Measurements from ENCODE around the gene DNASE1L2. TPM values are rescaled to one million over a fixed set of nuclear protein-coding genes. Genes with fewer than 3 reads are reported as not detected.
"Not testable (repeated sequence)": the region's sequence is repeated elsewhere in the genome, so short reads cannot be mapped to it uniquely, and the experiment has no call there.

Gene DNASE1L2
- total RNA-seq, 2 donors from 2014 or later: 0.37 to 0.42 TPM

DNA sequence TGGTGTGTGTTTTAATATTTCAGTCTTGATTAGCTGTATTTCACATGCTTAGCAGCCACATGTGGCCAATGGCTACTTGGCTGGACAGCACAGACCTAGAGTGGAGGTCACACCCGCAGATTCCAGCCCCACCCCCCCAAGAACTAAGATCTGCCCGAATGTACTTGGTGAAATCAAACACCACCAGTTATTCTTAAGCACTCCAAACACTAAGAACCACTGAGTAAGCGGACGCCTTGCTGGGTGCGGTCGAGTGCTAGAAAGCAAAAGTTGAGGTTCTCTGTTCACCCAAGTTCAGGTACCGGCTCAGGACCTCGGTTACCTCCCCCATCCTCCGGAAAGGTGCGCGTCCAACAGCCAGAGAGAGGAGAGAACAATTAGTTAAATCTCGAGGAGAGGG lies 30.6 kb downstream of the DNASE1L2 start:
- not testable (repeated sequence) for H3K9me3 ChIP-seq (ENCODE audit: control insufficient read depth, low read length, poor library complexity, severe bottlenecking); H3K27me3 Mint-ChIP-seq; ATAC-seq; H3K36me3 Mint-ChIP-seq (ENCODE audit: low read depth); DNase-seq
- peaks cover 38% of the 10 kb centered on the region for H3K4me1 Mint-ChIP-seq
- peak overlapping the region; percentile 94 for H3K27ac Mint-ChIP-seq
- H3K4me3 Mint-ChIP-seq: peak overlapping the region; percentile 97

DNA sequence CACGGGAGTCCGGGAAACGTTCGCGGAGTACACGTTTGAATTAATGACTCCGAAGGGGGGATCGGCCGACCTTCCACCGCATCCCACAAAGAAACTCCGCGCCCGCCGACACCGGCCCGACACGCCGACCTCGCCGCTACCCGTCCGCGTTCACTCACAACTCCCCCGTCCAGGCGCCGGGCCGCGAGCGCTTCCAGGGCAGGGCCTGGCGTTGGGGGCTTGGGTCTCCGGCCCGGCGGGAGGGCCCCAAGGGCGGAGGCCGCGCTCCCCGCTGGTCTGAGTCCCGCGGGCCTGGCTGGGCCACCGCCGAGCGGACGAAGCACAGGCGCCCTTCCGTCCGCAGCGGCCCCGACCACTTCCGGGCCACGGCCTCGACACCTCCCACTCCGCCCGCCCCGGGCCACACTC lies 31.3 kb downstream of the DNASE1L2 start:
- Mint-ChIP-seq H3K27ac (peak overlapping the region; percentile 94), H3K4me3 (peak overlapping the region; percentile 97), H3K4me1 (peaks cover 38% of the 10 kb centered on the region)
- not testable (repeated sequence) for H3K36me3 Mint-ChIP-seq (ENCODE audit: low read depth); H3K27me3 Mint-ChIP-seq; DNase-seq; H3K9me3 ChIP-seq (ENCODE audit: control insufficient read depth, low read length, poor library complexity, severe bottlenecking)
- peak; percentile 52 for ATAC-seq

DNA sequence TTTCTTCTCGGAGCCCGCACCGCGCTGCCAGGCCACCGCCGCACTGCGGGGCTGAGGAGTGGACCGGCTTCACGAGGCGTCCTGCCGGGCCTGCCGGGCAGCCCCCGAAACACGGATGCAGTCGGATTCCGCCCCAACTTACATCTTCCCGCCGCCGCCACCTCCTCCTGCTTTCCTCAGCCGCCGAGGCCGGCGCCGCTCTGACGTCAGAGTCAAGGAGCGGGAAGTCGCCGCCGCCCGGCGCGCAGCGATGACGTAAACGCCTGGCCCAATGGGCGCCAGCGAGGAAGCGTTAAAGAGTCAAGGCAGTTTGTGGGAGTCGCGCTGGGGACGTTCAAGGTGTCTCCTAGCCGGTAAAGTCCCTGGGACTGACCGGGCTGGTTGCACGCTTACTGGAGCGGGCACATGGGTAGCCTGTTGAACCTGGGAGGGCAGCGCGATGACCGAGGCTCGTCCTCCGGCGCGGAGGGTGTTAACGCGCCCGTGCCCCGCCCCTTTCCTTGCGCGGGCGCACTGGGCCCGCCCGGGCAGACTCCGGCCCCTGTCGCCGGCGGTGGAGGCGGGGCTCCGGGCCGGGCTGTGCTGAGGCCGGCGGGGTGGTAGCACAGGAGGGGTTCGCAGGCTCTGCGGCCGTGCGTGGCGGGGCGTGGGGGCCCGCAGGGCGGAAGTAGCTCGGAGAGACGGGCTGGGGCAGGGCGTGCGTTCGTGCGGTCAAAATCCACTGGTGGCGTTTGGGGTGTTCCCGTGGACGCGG lies 31.8 kb downstream of the DNASE1L2 start, which contains the start of gene RNPS1:
Gene RNPS1 (minus strand): TSS at position 214 of the 754 bp plus-strand sequence. CDS start 3,483 bp downstream, outside the sequence.
- Mint-ChIP-seq H3K4me3 (peak within 1 kb of the TSS; percentile 97), H3K27ac (peak within 1 kb of the TSS; percentile 94), H3K36me3 (ENCODE audit: low read depth) (no peaks in the 10 kb centered on the region), H3K27me3 (no peaks in the 10 kb centered on the region), H3K4me1 (peaks cover 33% of the 10 kb centered on the region)
- DNase-seq: peak; percentile 89 to 95 (median 93)
- no peaks in the 10 kb centered on the region for H3K9me3 ChIP-seq (ENCODE audit: control insufficient read depth, low read length, poor library complexity, severe bottlenecking)
- peak; percentile 88 for ATAC-seq

DNA sequence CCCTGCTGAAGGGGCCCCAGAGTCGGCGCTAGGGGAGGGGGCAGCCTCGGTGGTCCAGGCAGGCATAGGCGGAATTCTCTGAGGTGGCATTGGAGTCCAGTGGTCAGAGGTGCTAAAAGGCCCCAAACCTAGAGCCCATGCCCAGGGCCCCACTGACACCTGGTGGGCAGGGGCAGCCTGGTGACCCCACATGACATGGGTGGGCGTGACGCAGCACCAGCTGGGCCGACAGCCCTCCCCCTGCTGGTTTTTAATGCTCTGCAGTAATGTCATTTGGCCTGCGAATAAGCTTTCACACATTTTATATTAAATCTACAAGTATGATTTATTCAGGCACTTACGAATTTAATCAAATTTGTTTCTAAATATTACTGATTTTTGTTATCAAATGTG lies 33.8 kb downstream of the DNASE1L2 start:
- no peak overlapping the region for H3K4me3 Mint-ChIP-seq

DNA sequence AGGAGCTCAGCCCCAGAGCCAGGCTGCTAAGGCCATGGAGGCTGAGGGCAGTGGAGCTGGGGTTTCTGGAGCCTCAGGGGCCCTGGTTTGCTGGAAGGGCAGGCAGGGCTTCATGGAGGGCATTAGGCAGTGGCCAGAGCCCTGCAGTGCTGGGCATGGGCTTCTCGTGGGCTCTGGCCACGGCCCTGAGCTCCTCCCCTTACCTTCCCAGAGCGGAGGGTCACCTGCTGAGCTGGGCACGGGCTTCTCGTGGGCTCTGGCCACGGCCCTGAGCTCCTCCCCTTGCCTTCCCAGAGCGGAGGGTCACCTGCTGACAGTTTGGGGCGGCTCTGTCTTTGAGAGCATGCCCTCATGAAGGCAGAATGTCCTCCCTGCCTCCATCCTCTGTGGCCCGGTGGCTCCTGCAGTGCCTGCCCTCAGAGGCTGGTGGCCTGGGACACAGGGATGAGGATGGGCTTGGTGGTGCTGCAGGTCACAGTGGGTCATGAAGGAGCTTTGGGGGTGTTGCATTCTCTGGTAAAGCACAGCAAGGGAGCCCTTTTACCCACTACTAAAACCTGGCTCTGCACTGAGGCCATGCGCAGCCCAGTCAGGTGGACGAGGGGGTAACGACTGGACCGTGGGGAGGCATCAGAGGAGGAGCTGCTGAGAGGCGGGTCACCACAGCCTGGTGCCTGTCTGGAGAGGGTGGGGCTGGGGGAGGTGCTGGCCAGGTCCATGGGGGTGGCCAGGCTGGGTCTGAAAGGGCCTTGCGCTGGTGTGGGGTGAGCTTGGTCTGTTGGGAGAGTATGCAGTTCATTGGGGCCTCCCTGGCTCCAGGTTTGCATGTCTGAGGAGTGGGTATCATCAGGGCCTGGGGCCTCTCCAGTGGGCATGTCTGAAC lies 34.6 kb downstream of the DNASE1L2 start:
- H3K36me3 Mint-ChIP-seq (ENCODE audit: low read depth): no peaks in the 10 kb centered on the region
- H3K4me3 Mint-ChIP-seq: peak overlapping the region; percentile 25
- DNase-seq: no peak
- no peaks in the 10 kb centered on the region for H3K9me3 ChIP-seq (ENCODE audit: control insufficient read depth, low read length, poor library complexity, severe bottlenecking)
- no peak overlapping the region for H3K27ac Mint-ChIP-seq
- no peak for ATAC-seq
- H3K27me3 Mint-ChIP-seq: no peaks in the 10 kb centered on the region
- peaks cover 21% of the 10 kb centered on the region for H3K4me1 Mint-ChIP-seq

More for the DNA sequence above, 33.8 kb downstream of the DNASE1L2 start:
- H3K9me3 ChIP-seq (ENCODE audit: control insufficient read depth, low read length, poor library complexity, severe bottlenecking): no peaks in the 10 kb centered on the region
- ATAC-seq (no peak), DNase-seq (no peak)
- Mint-ChIP-seq H3K36me3 (ENCODE audit: low read depth) (no peaks in the 10 kb centered on the region), H3K27me3 (no peaks in the 10 kb centered on the region), H3K4me1 (peaks cover 26% of the 10 kb centered on the region), H3K27ac (no peak overlapping the region)

DNA sequence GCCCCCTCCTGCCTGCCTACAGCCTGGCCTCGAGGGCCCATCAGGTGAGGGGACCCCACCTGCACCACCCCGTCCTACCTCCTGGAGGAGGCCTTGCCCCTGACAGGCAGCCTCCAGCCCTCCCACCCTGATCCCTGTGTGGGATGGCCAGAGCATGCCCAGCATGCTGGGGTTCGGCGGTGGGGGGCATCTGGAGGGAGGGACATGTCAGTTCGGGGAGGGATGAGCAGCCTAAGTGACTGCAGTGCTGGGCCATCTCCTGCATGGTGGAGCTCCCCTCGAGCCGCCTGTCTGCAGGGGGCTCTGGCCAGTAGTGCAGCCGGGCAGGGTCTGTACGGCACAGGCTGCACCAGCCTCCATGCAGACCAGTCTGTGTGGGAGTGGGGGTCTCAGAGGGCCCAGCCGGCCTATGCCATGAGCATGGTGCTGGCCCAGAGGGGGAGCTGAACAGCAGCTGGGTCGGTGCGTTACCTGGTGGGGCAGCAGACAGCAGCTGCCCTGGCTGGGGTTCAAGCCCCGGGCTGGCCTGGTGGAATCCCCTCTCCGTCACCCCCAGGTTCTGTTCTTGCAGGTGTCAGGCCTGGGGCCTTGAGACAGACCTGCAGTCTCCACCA lies 35.7 kb downstream of the DNASE1L2 start:
- Mint-ChIP-seq H3K27ac (no peak overlapping the region), H3K36me3 (ENCODE audit: low read depth) (no peaks in the 10 kb centered on the region), H3K27me3 (no peaks in the 10 kb centered on the region), H3K4me3 (no peak overlapping the region), H3K4me1 (peaks cover 14% of the 10 kb centered on the region)
- ATAC-seq (no peak), DNase-seq (no peak)
- no peaks in the 10 kb centered on the region for H3K9me3 ChIP-seq (ENCODE audit: control insufficient read depth, low read length, poor library complexity, severe bottlenecking)

DNA sequence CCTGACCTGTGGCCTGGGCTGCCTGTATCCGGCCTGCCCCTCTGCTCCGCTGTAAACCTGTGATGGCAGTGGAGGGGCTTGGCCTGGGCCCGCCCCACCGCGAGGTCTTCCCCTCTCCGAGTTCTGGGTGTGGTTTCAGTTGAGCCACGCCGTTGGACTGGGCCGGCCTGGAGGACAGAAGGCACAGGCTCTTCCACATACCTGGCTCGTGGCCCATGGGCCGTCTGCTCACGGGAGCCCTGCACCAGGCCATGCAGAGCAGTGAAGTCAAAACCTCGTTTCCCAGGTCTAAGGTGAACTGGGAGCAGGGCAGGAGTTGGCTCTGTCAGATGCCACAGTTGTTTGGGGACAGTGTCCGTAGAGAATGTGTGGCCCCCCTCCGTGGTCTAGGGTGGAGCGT lies 37.2 kb downstream of the DNASE1L2 start:
- DNase-seq (no peak), ATAC-seq (no peak)
- Mint-ChIP-seq H3K27me3 (no peaks in the 10 kb centered on the region), H3K4me3 (no peak overlapping the region), H3K4me1 (peaks cover 9% of the 10 kb centered on the region), H3K36me3 (ENCODE audit: low read depth) (no peaks in the 10 kb centered on the region), H3K27ac (peak overlapping the region; percentile 79)
- no peaks in the 10 kb centered on the region for H3K9me3 ChIP-seq (ENCODE audit: control insufficient read depth, low read length, poor library complexity, severe bottlenecking)

DNA sequence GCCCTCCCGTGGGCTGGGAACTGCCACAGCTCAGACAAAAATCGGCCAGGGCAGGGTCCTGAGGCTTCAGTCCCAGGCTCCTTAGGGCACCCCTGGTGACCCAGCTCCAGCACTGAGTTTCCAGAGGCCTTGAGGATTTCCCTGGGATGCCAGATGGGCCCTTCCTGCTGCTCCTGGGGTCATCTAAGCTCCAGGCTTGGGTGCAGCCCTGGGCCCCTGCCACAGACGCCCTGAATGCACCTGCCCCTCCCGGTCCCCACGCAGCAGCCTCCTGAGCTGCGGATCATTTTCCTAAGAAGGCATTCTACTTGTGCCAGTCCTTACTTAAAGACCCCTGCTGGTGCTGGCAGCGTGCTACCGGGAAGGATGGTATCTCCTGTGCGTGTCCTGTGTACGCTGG lies 37.7 kb downstream of the DNASE1L2 start:
- Mint-ChIP-seq H3K4me3 (no peak overlapping the region), H3K27ac (peak overlapping the region; percentile 79), H3K27me3 (no peaks in the 10 kb centered on the region), H3K36me3 (ENCODE audit: low read depth) (no peaks in the 10 kb centered on the region), H3K4me1 (peaks cover 9% of the 10 kb centered on the region)
- H3K9me3 ChIP-seq (ENCODE audit: control insufficient read depth, low read length, poor library complexity, severe bottlenecking): no peaks in the 10 kb centered on the region
- ATAC-seq (no peak), DNase-seq (no peak)

DNA sequence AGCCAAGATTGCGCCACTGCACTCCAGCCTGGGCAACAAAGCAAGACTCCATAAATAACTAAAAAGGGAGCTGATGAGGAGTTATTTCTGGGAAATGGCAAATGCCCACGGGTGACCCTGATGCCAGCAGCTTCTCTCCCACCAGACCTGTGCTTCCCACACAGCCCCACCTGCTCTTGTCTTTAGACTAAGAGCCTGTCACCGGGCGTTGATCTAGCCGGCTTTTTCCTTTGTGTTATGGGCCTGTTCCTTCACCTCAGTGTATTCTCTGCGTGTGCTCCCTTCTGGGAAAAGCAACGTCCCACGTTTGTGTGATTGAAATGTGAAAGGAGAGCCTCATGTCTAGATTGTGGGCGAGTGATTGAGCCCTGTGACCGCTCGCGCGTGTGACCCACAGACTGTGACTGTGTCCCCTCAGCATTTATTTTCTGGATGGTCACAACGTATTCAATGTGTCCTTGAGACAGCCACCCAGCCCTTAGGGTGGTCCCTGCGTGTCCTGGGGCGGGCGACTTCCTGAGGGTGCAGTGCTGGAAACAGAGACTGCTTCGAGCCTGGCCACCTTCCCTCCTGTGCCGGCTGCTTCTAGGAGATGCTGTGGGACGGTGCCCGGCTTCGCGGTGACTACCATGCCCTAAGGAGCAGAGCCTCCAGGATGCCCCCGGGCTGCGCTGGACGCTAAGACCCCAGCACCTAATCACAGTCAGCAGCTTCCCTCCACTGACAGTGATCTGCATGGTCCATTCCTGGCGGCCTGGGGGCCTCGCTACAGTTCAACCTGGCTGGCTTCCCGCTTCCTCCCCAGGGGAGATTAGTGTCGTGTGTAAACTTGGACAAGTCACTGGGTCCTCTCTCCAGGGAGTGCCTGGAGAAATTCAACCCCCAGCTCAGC lies 39.5 kb downstream of the DNASE1L2 start:
- Mint-ChIP-seq H3K36me3 (ENCODE audit: low read depth) (no peaks in the 10 kb centered on the region), H3K4me1 (no peaks in the 10 kb centered on the region), H3K27me3 (no peaks in the 10 kb centered on the region), H3K27ac (no peak overlapping the region), H3K4me3 (no peak overlapping the region)
- no peak for DNase-seq
- H3K9me3 ChIP-seq (ENCODE audit: control insufficient read depth, low read length, poor library complexity, severe bottlenecking): no peaks in the 10 kb centered on the region
- ATAC-seq: no peak

DNA sequence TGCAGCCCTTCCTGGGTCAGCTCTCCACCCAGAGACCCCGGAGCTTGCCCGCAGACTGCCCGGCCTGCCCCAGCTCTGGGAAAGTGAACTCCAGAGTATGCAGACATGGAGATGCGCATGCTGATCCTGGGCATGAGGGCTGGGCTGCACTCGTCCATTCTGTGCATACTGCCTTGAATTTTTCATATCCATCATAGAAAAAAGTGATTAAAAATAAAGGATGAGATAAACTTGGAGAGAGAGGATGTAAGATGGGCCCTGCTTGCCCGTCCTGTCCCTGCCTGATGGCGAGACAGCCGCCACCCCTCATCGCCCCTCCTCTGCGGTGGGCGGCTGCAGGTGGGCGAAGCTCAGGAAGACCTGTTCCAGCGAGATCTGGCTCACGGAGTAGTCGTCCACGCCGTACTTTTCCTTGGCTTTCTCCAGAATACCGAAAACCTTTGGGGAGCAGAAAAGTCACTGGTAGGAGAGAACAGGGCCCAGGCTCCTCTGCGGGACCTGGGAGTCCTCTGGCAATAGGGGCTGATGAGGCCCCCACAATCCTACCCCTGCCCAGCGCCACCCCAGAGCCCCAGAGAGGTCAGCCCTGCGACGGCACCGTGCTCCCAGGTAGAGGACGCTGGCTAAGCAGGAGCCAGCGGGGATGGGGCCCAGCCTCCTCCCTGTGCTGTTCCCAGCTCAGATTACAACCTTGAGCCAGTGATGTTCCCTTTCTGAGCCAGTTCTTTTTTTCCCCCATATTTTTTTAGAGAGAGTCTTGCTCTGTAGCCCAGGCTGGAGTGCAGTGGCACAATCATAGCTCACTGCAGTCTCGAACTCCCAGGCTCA lies 40.3 kb downstream of the DNASE1L2 start:
- no peak for DNase-seq
- Mint-ChIP-seq H3K27ac (no peak overlapping the region), H3K4me1 (no peaks in the 10 kb centered on the region), H3K27me3 (no peaks in the 10 kb centered on the region), H3K4me3 (no peak overlapping the region), H3K36me3 (ENCODE audit: low read depth) (no peaks in the 10 kb centered on the region)
- H3K9me3 ChIP-seq (ENCODE audit: control insufficient read depth, low read length, poor library complexity, severe bottlenecking): no peaks in the 10 kb centered on the region
- ATAC-seq: no peak

DNA sequence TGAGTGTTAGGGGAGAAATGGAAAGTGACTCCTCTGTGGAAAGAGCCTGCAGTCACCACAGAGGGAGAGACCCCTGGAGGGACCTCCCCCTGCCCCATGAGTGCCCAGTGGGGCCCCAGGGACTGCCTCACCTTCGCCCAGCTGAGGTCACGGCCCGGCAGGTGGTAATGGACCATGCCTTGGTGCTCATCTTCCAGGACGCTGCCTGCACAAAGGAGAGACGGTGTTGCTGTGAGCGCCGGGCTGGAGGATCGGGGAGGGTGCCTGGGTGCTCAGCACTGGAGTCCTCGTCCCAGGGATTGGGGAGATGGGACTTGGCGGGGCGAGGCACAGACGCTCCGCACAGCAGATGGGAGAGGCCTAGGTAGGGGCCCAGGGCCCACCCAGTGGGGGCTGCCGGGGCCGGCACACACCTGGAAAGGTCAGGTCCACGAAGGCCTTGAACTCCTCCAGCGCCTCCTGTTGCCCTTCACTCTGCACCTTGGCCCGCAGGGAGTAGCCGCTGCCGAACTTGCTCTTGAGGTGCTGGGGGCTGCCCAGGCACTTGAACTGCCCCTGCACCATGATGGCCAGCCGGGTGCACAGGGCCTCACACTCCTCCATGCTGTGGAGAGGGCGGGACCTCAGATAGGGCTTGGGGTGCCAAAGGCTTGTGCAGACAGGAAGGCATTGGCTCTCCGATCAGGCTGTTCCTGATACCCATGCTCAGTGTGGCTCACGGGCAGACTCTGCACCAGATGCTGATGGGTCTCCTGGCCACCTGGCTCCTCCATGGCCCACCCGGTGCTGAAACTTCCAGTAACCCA lies 41.4 kb downstream of the DNASE1L2 start:
- no peaks in the 10 kb centered on the region for H3K9me3 ChIP-seq (ENCODE audit: control insufficient read depth, low read length, poor library complexity, severe bottlenecking)
- Mint-ChIP-seq H3K4me3 (no peak overlapping the region), H3K4me1 (no peaks in the 10 kb centered on the region), H3K36me3 (ENCODE audit: low read depth) (no peaks in the 10 kb centered on the region), H3K27ac (no peak overlapping the region), H3K27me3 (no peaks in the 10 kb centered on the region)
- DNase-seq: no peak
- no peak for ATAC-seq

Measured in T-helper 17 cell (primary cell).